Measurements from ENCODE around the gene EIF4E. TPM values are rescaled to one million over a fixed set of nuclear protein-coding genes. Genes with fewer than 3 reads are reported as not detected.

Gene EIF4E
- polyA plus RNA-seq, 1 donor (not counting 4 experiments of a cell fraction or from before 2014, with no cell fraction given): 150 TPM

DNA sequence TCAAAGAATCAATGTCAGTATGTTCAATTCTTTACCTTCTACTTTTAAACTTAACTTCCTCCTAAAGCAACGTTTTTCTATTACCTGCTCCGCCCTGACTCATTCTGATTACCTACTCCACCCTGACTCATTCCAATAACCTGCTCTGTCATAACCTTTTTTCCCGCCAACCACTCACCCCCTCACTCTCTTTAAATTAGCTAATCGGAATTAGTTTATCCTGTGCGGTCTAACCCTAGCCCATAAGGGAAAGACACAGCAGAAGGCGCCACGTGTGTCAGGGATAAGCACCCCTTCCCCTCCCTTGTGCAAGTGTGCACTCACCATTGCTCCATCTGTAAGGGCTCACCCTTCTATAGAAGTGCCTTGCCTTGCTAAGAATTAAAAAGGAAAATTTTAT is 64.4 kb downstream of the EIF4E start:
- Histone ChIP-seq H3K27ac (ENCODE audit: control insufficient read depth, insufficient read depth, low read length) (no peak overlapping the region), H3K9me1 (ENCODE audit: control insufficient read depth, extremely low read depth, insufficient read depth, low read length) (no peaks in the 10 kb centered on the region), H3K36me3 (ENCODE audit: control insufficient read depth in 2 of 2, extremely low read depth in 1 of 2, insufficient read depth in 2 of 2, low read length in 2 of 2) (no peaks in the 10 kb centered on the region), H3K27me3 (ENCODE audit: control insufficient read depth, extremely low read depth, insufficient read depth, low read length) (no peaks in the 10 kb centered on the region), H3K9ac (ENCODE audit: control insufficient read depth, extremely low read depth, insufficient read depth, low read length) (no peak overlapping the region), H2AFZ (ENCODE audit: control insufficient read depth, low read length) (no peak overlapping the region), H4K20me1 (ENCODE audit: control insufficient read depth, extremely low read depth, insufficient read depth, low read length) (no peaks in the 10 kb centered on the region), H3K4me2 (ENCODE audit: control insufficient read depth, extremely low read depth, insufficient read depth, low read depth, low read length) (no peak overlapping the region), H3K79me2 (ENCODE audit: control insufficient read depth, insufficient read depth, low read length) (no peaks in the 10 kb centered on the region), H3K4me3 (ENCODE audit: control insufficient read depth in 2 of 3, extremely low read depth in 1 of 3, insufficient read depth in 2 of 3, low read depth in 1 of 3, low read length in 3 of 3) (no peak overlapping the region), H3K4me1 (ENCODE audit: control insufficient read depth, extremely low read depth, insufficient read depth, low read length) (peaks cover 2% of the 10 kb centered on the region), H3K9me3 (ENCODE audit: control insufficient read depth, low read depth, low read length) (no peaks in the 10 kb centered on the region)
- DNase-seq (ENCODE audit: low read depth, low spot score) (no peak), FAIRE-seq (no peak)
- TF ChIP-seq EZH2 (IDR thresholded peaks at IDR 0.05; ENCODE audit: low read length): no peak
- TF ChIP-seq, protein P1, sequence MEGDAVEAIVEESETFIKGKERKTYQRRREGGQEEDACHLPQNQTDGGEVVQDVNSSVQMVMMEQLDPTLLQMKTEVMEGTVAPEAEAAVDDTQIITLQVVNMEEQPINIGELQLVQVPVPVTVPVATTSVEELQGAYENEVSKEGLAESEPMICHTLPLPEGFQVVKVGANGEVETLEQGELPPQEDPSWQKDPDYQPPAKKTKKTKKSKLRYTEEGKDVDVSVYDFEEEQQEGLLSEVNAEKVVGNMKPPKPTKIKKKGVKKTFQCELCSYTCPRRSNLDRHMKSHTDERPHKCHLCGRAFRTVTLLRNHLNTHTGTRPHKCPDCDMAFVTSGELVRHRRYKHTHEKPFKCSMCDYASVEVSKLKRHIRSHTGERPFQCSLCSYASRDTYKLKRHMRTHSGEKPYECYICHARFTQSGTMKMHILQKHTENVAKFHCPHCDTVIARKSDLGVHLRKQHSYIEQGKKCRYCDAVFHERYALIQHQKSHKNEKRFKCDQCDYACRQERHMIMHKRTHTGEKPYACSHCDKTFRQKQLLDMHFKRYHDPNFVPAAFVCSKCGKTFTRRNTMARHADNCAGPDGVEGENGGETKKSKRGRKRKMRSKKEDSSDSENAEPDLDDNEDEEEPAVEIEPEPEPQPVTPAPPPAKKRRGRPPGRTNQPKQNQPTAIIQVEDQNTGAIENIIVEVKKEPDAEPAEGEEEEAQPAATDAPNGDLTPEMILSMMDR (optimal IDR thresholded peaks at IDR 0.05 in 1 of 3, IDR thresholded peaks at IDR 0.05 in 1 of 3, conservative IDR thresholded peaks at IDR 0.05 in 1 of 3; ENCODE audit: extremely low read depth in 1 of 3, insufficient read depth in 2 of 3, low read length in 3 of 3): no peak
- dilution Hi-C loops (cut with MboI; ENCODE audit: extremely low pct_ligation_motif_present, low sequenced_read_pairs): no loop called here

DNA sequence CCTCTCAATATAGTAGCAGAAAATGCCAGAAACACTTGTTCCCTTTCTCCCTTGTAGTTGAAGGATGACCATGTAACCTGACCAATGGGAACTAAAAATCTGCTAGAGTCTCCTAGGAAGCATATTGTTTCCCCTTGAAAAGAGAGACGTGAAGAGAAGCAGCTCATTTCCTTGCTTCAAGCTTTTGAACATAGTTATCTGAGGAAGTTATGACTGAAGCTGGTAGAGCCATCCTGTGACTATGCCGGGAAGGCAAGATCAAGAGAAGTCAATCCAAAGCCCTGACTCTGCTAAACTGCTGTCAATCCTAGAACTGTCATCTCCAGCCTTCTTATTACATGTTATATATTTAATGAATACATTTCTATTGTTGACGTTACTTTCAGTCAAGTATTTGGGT is 66.6 kb downstream of the EIF4E start:
- Histone ChIP-seq H3K79me2 (ENCODE audit: control insufficient read depth, insufficient read depth, low read length) (no peaks in the 10 kb centered on the region), H2AFZ (ENCODE audit: control insufficient read depth, low read length) (no peak overlapping the region), H3K4me3 (ENCODE audit: control insufficient read depth in 2 of 3, extremely low read depth in 1 of 3, insufficient read depth in 2 of 3, low read depth in 1 of 3, low read length in 3 of 3) (no peak overlapping the region), H3K27ac (ENCODE audit: control insufficient read depth, insufficient read depth, low read length) (no peak overlapping the region), H3K9me1 (ENCODE audit: control insufficient read depth, extremely low read depth, insufficient read depth, low read length) (no peaks in the 10 kb centered on the region), H3K36me3 (ENCODE audit: control insufficient read depth in 2 of 2, extremely low read depth in 1 of 2, insufficient read depth in 2 of 2, low read length in 2 of 2) (no peaks in the 10 kb centered on the region), H3K4me2 (ENCODE audit: control insufficient read depth, extremely low read depth, insufficient read depth, low read depth, low read length) (no peak overlapping the region), H3K27me3 (ENCODE audit: control insufficient read depth, extremely low read depth, insufficient read depth, low read length) (no peaks in the 10 kb centered on the region), H3K4me1 (ENCODE audit: control insufficient read depth, extremely low read depth, insufficient read depth, low read length) (peaks cover 2% of the 10 kb centered on the region), H4K20me1 (ENCODE audit: control insufficient read depth, extremely low read depth, insufficient read depth, low read length) (no peaks in the 10 kb centered on the region), H3K9ac (ENCODE audit: control insufficient read depth, extremely low read depth, insufficient read depth, low read length) (no peak overlapping the region), H3K9me3 (ENCODE audit: control insufficient read depth, low read depth, low read length) (no peaks in the 10 kb centered on the region)
- FAIRE-seq: no peak
- DNase-seq (ENCODE audit: low read depth, low spot score): no peak
- TF ChIP-seq EZH2 (IDR thresholded peaks at IDR 0.05; ENCODE audit: low read length): no peak
- TF ChIP-seq, protein P1 (optimal IDR thresholded peaks at IDR 0.05 in 1 of 3, IDR thresholded peaks at IDR 0.05 in 1 of 3, conservative IDR thresholded peaks at IDR 0.05 in 1 of 3; ENCODE audit: extremely low read depth in 1 of 3, insufficient read depth in 2 of 3, low read length in 3 of 3): no peak
- dilution Hi-C loops (cut with MboI; ENCODE audit: extremely low pct_ligation_motif_present, low sequenced_read_pairs): no loop called here
